ENCODE results near the gene CARD18. TPM values are rescaled to one million over a fixed set of nuclear protein-coding genes. Genes with fewer than 3 reads are reported as not detected.

The CARD18 gene
- not detected in 2 replicates for total RNA-seq (2014; rRNA removed; shearing (Covaris generic); ENCODE audit: low replicate concordance)

- no peak for DNase-seq (ENCODE audit: low read depth)
- in situ Hi-C loops (cut with HindIII; ENCODE audit: low pct_unique_long_range_greater_than_20kb, low sequenced_read_pairs): no loop called here
These were observed at the start of gene CARD18 for GRCh38 chr11:105139669-105140068. Gene CARD18 (minus strand): TSS chr11:105139769. CDS start chr11:105139726, 43 bp downstream.

DNA sequence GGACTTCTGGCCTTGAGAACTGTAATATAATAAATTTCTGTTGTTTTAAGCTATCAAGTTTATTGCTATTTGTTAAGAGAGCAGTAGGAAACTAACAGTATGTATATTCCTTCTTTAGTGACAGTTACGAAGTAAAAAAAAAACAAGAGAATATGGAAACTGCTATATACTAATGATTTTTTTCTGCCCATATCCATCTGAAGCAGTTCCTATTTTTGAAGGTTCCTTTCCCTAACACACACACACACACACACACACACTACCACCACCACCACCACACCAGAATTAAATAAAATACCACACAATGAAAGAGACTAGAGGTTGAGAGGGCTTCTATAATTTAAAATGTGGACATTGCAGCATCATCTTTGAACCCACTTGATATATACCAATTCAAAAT, 44.4 kb upstream of the CARD18 start:
- in situ Hi-C loops (cut with HindIII; ENCODE audit: low pct_unique_long_range_greater_than_20kb, low sequenced_read_pairs): no loop called here
- DNase-seq (ENCODE audit: low read depth): no peak

DNA sequence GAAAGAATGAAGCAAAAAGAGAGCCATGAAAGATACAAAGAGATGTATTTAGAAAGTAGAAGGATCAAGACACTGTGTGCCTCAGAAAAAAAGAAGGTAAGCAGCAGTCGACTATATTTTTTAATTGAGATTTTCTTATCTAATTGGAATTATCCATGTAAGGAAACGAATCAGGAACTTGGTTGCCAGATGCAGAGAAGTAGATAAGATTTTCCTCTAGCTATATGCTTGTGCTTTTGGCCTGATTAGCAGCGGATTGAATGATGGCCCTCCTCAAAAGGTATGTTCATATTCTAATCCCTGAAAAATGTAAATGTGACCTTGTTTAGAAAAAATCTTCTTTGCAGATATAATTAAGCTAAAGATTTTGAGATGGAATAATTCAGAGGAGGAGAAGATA, 43.9 kb upstream of the CARD18 start:
- no peak for DNase-seq (ENCODE audit: low read depth)
- in situ Hi-C loops (cut with HindIII; ENCODE audit: low pct_unique_long_range_greater_than_20kb, low sequenced_read_pairs): no loop called here

DNA sequence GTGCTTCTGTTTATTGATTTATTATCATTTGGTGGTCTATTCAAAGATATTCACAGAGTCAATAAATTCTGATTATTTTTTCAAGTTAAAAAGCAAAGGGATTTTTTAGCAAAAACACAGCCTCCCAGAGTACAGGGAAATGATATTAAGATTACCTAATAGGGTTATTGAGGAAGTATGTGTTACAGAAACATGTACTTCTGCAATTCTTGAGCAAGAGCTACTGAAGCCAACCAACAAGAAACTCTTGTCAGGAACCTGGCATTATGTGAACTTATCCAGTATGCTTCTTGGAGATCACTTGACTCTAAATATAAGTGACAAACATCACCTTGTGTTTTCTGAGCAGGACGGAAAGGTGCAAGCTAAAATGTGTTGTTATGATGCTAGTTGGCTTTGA, 42.0 kb upstream of the CARD18 start:
- in situ Hi-C loops (cut with HindIII; ENCODE audit: low pct_unique_long_range_greater_than_20kb, low sequenced_read_pairs): no loop called here
- DNase-seq (ENCODE audit: low read depth): no peak

GRCh38 chr11:105181100-105181499, 41.5 kb upstream of the CARD18 start:
- DNase-seq (ENCODE audit: low read depth): no peak
- in situ Hi-C loops (cut with HindIII; ENCODE audit: low pct_unique_long_range_greater_than_20kb, low sequenced_read_pairs): no loop called here

DNA sequence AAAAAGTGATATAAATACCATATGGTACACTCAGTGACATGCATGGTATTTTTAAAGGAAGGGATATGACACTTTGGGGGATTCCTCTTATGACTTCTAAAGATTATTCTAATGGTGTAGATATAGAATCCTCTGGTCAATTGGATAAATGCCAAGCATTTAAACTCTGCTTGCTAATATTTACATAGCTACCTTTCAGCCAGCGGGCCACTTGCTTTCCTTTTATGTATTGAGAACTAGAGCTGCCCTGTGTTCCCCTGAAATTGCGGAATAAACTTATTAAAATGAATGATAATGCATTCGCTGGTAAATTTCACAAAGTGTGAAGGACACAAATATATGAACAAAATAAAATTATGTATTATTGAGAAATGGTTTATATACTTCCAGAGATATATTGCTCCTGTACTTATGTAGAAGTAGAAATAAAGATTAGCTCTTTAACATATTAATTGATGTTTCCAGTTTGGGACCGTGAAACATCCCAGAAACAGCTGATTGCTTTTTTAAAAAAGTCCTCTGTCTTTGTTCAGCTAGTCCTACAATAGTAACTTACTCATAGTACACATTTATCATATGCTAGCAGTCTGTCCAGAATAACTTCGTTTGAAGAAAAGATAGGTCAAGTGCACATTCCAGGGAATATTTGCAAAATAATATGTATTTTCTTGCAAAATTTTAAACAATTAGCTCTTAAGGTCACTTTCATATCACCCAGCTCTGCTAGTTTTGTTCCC, 40.1 kb upstream of the CARD18 start:
- in situ Hi-C loops (cut with HindIII; ENCODE audit: low pct_unique_long_range_greater_than_20kb, low sequenced_read_pairs): no loop called here
- DNase-seq (ENCODE audit: low read depth): no peak

DNA sequence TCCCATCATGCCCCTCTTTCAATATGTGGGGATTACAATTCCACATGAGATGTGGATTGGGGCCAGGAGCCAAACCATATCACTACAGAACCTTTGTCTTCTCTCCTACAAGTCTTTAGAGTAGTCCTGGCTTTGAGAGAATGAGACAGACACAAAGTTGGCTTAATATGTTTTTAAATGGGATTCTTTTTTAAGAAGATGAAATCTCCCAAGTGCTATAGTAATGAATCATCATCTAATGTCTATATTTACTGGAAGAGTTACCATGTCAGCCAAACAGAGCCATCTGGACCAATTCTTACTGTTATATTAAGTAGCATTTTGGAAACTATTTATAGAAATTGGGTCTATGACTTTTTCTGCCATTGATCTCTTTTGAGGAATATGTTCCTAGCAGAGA, 38.1 kb upstream of the CARD18 start:
- in situ Hi-C loops (cut with HindIII; ENCODE audit: low pct_unique_long_range_greater_than_20kb, low sequenced_read_pairs): no loop called here
- no peak for DNase-seq (ENCODE audit: low read depth)

DNA sequence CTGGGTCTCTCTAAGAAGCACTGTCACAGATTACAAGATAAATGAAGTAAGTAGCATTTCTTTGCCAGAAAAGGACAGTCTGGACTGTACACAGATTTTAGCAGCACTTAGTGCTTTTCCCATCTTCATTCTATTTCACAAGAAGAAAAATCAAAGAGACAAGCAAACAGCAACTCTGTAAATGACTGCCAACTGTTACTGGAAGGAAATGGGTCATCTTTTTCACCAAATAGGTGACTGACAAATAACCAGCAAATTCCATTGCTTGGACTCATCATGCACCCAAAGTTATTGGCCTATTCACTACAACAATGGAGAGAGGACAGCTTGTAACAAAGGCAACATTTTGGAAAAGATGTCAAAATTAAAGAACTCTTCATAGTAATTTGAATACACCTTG, 28.9 kb upstream of the CARD18 start:
- no peak for DNase-seq (ENCODE audit: low read depth)
- in situ Hi-C loops (cut with HindIII; ENCODE audit: low pct_unique_long_range_greater_than_20kb, low sequenced_read_pairs): no loop called here

DNA sequence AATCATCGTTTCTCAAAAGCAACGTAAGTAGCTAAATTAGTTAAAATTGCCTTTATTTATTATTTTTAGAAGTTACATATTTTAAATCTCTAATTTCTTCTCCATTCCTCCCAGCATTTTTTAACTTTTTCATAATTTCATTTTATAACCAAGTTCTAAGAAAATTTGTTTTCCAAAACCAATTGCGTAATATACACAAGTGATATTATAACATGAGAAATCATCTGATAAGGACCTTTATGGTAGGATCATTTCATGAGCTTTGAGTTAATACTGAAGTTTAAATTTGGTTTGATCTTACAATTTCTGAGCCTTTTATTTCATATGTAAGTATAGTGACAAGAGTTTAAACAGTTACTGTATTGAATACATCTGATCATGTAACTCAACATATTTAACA, 27.7 kb upstream of the CARD18 start:
- in situ Hi-C loops (cut with HindIII; ENCODE audit: low pct_unique_long_range_greater_than_20kb, low sequenced_read_pairs): no loop called here
- DNase-seq (ENCODE audit: low read depth): no peak

GRCh38 chr11:105164208-105164607, 24.6 kb upstream of the CARD18 start:
- DNase-seq (ENCODE audit: low read depth): no peak
- in situ Hi-C loops (cut with HindIII; ENCODE audit: low pct_unique_long_range_greater_than_20kb, low sequenced_read_pairs): no loop called here

- DNase-seq (ENCODE audit: low read depth): no peak
- in situ Hi-C loops (cut with HindIII; ENCODE audit: low pct_unique_long_range_greater_than_20kb, low sequenced_read_pairs): no loop called here
These were observed 22.9 kb upstream of the CARD18 start for GRCh38 chr11:105162506-105162905.

DNA sequence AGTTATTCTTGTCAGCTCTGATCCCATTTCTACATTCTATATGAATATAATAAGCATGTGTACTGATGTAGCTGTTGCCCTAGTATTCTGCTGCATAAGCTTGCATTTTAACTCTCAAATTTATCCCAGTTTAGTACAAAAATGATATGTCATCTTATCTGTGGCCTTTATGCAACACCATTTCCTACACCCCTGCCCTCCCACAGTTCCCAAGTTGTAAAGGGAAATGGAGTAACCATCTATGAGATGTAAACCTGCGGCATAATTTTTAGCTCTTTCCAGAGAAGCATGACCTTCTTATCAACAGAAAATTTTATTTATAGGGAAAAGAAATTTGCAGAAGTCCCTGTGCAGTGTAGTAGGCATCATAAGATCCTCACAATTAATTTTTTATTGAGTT, 18.9 kb upstream of the CARD18 start:
- in situ Hi-C loops (cut with HindIII; ENCODE audit: low pct_unique_long_range_greater_than_20kb, low sequenced_read_pairs): no loop called here
- no peak for DNase-seq (ENCODE audit: low read depth)

DNA sequence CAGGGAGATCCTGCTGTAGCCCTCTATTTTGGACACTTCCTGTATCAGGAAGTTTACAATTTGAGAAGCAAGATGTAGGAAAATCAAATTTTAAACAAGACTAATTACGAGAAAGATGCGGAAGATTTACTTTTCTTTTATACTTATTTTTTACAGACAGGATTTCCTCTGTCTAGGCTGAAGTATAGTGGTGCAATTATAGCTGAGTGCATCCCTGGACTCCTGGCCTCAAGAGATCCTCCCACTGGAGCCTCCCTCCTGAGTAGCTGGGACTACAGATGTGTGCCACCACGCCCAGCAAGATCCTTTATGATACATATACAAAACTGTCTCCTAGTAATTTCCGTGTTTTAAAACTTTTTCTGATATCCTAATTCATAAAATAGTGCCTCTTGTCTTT, 17.2 kb upstream of the CARD18 start:
- in situ Hi-C loops (cut with HindIII; ENCODE audit: low pct_unique_long_range_greater_than_20kb, low sequenced_read_pairs): no loop called here
- no peak for DNase-seq (ENCODE audit: low read depth)

- in situ Hi-C loops (cut with HindIII; ENCODE audit: low pct_unique_long_range_greater_than_20kb, low sequenced_read_pairs): no loop called here
These were observed 16.7 kb upstream of the CARD18 start for GRCh38 chr11:105156231-105156630.

DNA sequence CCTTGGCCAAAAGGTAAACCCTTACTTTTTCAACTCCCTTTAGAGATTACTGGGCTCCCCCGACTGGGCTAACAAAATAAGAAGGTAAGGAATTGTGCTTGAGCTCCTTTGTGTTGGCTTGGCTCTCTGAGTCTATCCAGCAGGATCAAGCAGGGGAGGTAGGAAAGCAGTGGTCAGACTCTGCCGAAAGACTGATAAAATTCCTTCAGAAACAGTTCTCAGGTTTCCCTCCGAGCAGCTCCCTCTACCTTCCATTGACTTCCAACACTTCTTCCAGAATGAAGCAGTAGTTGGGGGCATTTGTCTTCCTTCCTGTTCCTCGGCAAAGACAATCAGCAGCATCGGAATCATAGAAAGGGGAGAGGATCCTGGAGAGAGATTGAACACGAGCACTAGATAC, 16.1 kb upstream of the CARD18 start:
- in situ Hi-C loops (cut with HindIII; ENCODE audit: low pct_unique_long_range_greater_than_20kb, low sequenced_read_pairs): no loop called here

More at GRCh38 chr11:105156231-105156630, 16.7 kb upstream of the CARD18 start:
- DNase-seq (ENCODE audit: low read depth): no peak

GRCh38 chr11:105153392-105153791, 13.8 kb upstream of the CARD18 start:
- in situ Hi-C loops (cut with HindIII; ENCODE audit: low pct_unique_long_range_greater_than_20kb, low sequenced_read_pairs): no loop called here
- no peak for DNase-seq (ENCODE audit: low read depth)

More for the DNA sequence above, 16.1 kb upstream of the CARD18 start:
- no peak for DNase-seq (ENCODE audit: low read depth)

DNA sequence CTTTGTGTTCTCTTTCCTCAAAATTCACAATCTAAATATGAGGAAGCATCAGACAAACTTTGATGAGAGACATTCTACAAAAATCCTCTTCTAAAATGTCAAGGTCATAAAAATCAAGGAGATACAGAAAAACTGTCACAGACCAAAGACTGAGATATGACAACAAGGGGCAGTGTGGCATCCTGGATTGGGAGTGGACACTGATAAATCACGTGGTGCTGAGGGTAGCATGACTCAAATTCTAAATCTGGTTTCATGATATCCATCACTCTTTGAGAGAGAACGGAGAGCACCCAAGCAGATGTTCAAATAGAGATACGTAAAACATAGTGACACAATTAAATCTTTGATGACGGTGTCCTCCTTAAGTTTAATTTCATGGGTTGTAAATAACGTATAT, 13.0 kb upstream of the CARD18 start:
- in situ Hi-C loops (cut with HindIII; ENCODE audit: low pct_unique_long_range_greater_than_20kb, low sequenced_read_pairs): no loop called here
- no peak for DNase-seq (ENCODE audit: low read depth)

- DNase-seq (ENCODE audit: low read depth): no peak
These were observed 12.5 kb upstream of the CARD18 start for GRCh38 chr11:105152021-105152512.

GRCh38 chr11:105149477-105149876, 9.9 kb upstream of the CARD18 start:
- no peak for DNase-seq (ENCODE audit: low read depth)
- in situ Hi-C loops (cut with HindIII; ENCODE audit: low pct_unique_long_range_greater_than_20kb, low sequenced_read_pairs): no loop called here

More at GRCh38 chr11:105152021-105152512, 12.5 kb upstream of the CARD18 start:
- in situ Hi-C loops (cut with HindIII; ENCODE audit: low pct_unique_long_range_greater_than_20kb, low sequenced_read_pairs): no loop called here

GRCh38 chr11:105148241-105148640, 8.7 kb upstream of the CARD18 start:
- no peak for DNase-seq (ENCODE audit: low read depth)
- in situ Hi-C loops (cut with HindIII; ENCODE audit: low pct_unique_long_range_greater_than_20kb, low sequenced_read_pairs): no loop called here
